HepG2 (cell line): ENCODE results near the gene NHP2. TPM values are rescaled to one million over a fixed set of nuclear protein-coding genes. Genes with fewer than 3 reads are reported as not detected.

Source experiments
- AGO1 ChIP-seq: fragments of 200-400 bp; formaldehyde crosslinking; IDR thresholded peaks from 2 replicates; pipeline ENCODE4 v1.6.1; 2017; ENCODE audit warnings: mild to moderate bottlenecking, low read depth, low read length, moderate library complexity; ENCODE audit not compliant: poor library complexity, severe bottlenecking
- ARHGAP35 ChIP-seq: sonication (generic); formaldehyde crosslinking; IDR thresholded peaks from 2 replicates; pipeline ENCODE4 v1.9.0; 2022; ENCODE audit warnings: mild to moderate bottlenecking, inconsistent platforms, moderate library complexity, missing genetic modification reagents, borderline replicate concordance
- ATRX ChIP-seq: sonication (generic); formaldehyde crosslinking; IDR thresholded peaks from 2 replicates; pipeline ENCODE4 v1.4.0; 2020; ENCODE audit warnings: missing genetic modification reagents, borderline replicate concordance
- GFI1 ChIP-seq: sonication (generic); formaldehyde crosslinking; IDR thresholded peaks from 2 replicates; pipeline ENCODE4 v1.5.0; 2020; ENCODE audit warnings: missing genetic modification reagents, mild to moderate bottlenecking, borderline replicate concordance
- GLI4 ChIP-seq: sonication (generic); formaldehyde crosslinking; IDR thresholded peaks from 2 replicates; pipeline ENCODE4 v1.5.1; 2020; ENCODE audit warnings: missing genetic modification reagents, mild to moderate bottlenecking, moderate library complexity, borderline replicate concordance
- GPN1 ChIP-seq: sonication (generic); formaldehyde crosslinking; IDR thresholded peaks from 2 replicates; pipeline ENCODE4 v1.5.1; 2020; ENCODE audit warnings: missing genetic modification reagents, borderline replicate concordance
- HDAC1 ChIP-seq: sonication (generic); formaldehyde crosslinking; IDR thresholded peaks from 2 replicates; pipeline ENCODE4 v1.5.1; 2020; ENCODE audit warnings: mild to moderate bottlenecking, missing genetic modification reagents
- HDAC6 ChIP-seq: fragments of 200-600 bp; sonication (generic); IDR thresholded peaks from 2 replicates; pipeline ENCODE4 v1.7.0; 2017; ENCODE audit warnings: mild to moderate bottlenecking, antibody characterized with exemption, low read length, low read depth
- ISL2 ChIP-seq: sonication (generic); formaldehyde crosslinking; IDR thresholded peaks from 2 replicates; pipeline ENCODE4 v1.5.0; 2020; ENCODE audit warnings: missing genetic modification reagents
- MEF2D ChIP-seq: sonication (generic); formaldehyde crosslinking; IDR thresholded peaks from 2 replicates; pipeline ENCODE4 v1.5.1; 2020; ENCODE audit warnings: mild to moderate bottlenecking, missing genetic modification reagents
- MEIS1 ChIP-seq: sonication (generic); formaldehyde crosslinking; IDR thresholded peaks from 2 replicates; pipeline ENCODE4 v1.9.0; 2021; ENCODE audit warnings: mild to moderate bottlenecking, missing genetic modification reagents, moderate library complexity, borderline replicate concordance
- NR2F2 ChIP-seq: IDR thresholded peaks from 2 replicates; pipeline ENCODE4 v1.6.1; 2012; ENCODE audit warnings: low read depth, inconsistent platforms, borderline replicate concordance
- PITX1 ChIP-seq: sonication (generic); formaldehyde crosslinking; IDR thresholded peaks from 2 replicates; pipeline ENCODE4 v1.5.1; 2020; ENCODE audit warnings: mild to moderate bottlenecking, missing genetic modification reagents
- SOX13 ChIP-seq, 3 experiments: fragments of 450-650 bp in 1 of 3; sonication (generic) in 1 of 3; formaldehyde crosslinking in 1 of 3; IDR thresholded peaks in 2 of 3; conservative IDR thresholded peaks in 1 of 3; 2 replicates each; pipeline versions ENCODE4 v1.5.0 to v1.6.1; 2016 to 2020; ENCODE audit warnings: antibody characterized with exemption in 1 of 3, mild to moderate bottlenecking in 1 of 3, missing compliant biosample characterization in 1 of 3, missing genetic modification reagents in 1 of 3, moderate library complexity in 1 of 3
- TMF1 ChIP-seq: sonication (generic); formaldehyde crosslinking; IDR thresholded peaks from 2 replicates; pipeline ENCODE4 v1.8.1; 2022; ENCODE audit warnings: low read depth, missing genetic modification reagents
- ZNF180 ChIP-seq: sonication (generic); formaldehyde crosslinking; IDR thresholded peaks from 2 replicates; pipeline ENCODE4 v1.4.0; 2020; ENCODE audit warnings: low read depth, missing genetic modification reagents, borderline replicate concordance
- ZNF33A ChIP-seq: sonication (generic); formaldehyde crosslinking; IDR thresholded peaks from 2 replicates; pipeline ENCODE4 v1.5.1; 2020; ENCODE audit warnings: missing genetic modification reagents, mild to moderate bottlenecking, moderate library complexity, borderline replicate concordance
- ZNF556 ChIP-seq: sonication (generic); formaldehyde crosslinking; IDR thresholded peaks from 2 replicates; pipeline ENCODE4 v1.4.0; 2020; ENCODE audit warnings: mild to moderate bottlenecking, missing genetic modification reagents, borderline replicate concordance
- ZNF567 ChIP-seq: sonication (generic); formaldehyde crosslinking; IDR thresholded peaks from 2 replicates; pipeline ENCODE4 v1.8.1; 2023; ENCODE audit warnings: mild to moderate bottlenecking, missing genetic modification reagents, borderline replicate concordance
- ZNF724P ChIP-seq: sonication (generic); formaldehyde crosslinking; IDR thresholded peaks from 2 replicates; pipeline ENCODE4 v1.8.0; 2022; ENCODE audit warnings: missing genetic modification reagents, borderline replicate concordance
- ZNF773 ChIP-seq: sonication (generic); formaldehyde crosslinking; IDR thresholded peaks from 2 replicates; pipeline ENCODE4 v1.4.0; 2020; ENCODE audit warnings: missing genetic modification reagents, borderline replicate concordance
- polyA plus RNA-seq, 8 experiments: library from polyadenylated mRNA; depleted of rRNA in 3 of 8; stranded (reverse) in 7 of 8; unstranded in 1 of 8; fragments of >200 nt; fragmentation: Illumina TruSeq in 4 of 8; extraction: Trizol in 4 of 8; gene quantifications; 2 replicates each; pipeline versions ENCODE4 v1.2.1 to v1.2.3, GENCODE V29; 2011 to 2016; ENCODE audit warnings: low read depth in 4 of 8, missing spikeins in 1 of 8, mixed read lengths in 1 of 8; ENCODE audit not compliant: insufficient read depth in 1 of 8
- total RNA-seq, 5 experiments: library from RNA; depleted of rRNA; stranded (reverse); fragments of >200 nt; fragmentation: Illumina TruSeq; extraction: Trizol; gene quantifications; 2 replicates each; pipeline ENCODE4 v1.2.3, GENCODE V29; 2016; ENCODE audit warnings: low read depth in 1 of 5
- TF ChIP-seq, protein P1 (sequence below): sonication (generic); formaldehyde crosslinking; IDR thresholded peaks from 2 replicates; pipeline ENCODE4 v1.4.0; 2020; ENCODE audit warnings: mild to moderate bottlenecking, missing genetic modification reagents
- TF ChIP-seq, protein P2 (sequence below): IDR thresholded peaks from 2 replicates; pipeline ENCODE4 v1.6.1; 2016; ENCODE audit warnings: missing genetic modification reagents, missing compliant biosample characterization
- TF ChIP-seq, protein P3 (sequence below): sonication (generic); formaldehyde crosslinking; IDR thresholded peaks from 2 replicates; pipeline ENCODE4 v1.5.1; 2020; ENCODE audit warnings: mild to moderate bottlenecking, missing genetic modification reagents, moderate library complexity
- TF ChIP-seq, protein P4 (sequence below): sonication (generic); formaldehyde crosslinking; conservative IDR thresholded peaks from 2 replicates; pipeline ENCODE4 v1.4.0; 2020; ENCODE audit warnings: missing genetic modification reagents

The NHP2 gene
- total and polyA plus RNA-seq, 2 of the 13 experiments (the other 11 are each of a cell fraction or from before 2014, with no cell fraction given) = 56.2 to 96.1 TPM

DNA sequence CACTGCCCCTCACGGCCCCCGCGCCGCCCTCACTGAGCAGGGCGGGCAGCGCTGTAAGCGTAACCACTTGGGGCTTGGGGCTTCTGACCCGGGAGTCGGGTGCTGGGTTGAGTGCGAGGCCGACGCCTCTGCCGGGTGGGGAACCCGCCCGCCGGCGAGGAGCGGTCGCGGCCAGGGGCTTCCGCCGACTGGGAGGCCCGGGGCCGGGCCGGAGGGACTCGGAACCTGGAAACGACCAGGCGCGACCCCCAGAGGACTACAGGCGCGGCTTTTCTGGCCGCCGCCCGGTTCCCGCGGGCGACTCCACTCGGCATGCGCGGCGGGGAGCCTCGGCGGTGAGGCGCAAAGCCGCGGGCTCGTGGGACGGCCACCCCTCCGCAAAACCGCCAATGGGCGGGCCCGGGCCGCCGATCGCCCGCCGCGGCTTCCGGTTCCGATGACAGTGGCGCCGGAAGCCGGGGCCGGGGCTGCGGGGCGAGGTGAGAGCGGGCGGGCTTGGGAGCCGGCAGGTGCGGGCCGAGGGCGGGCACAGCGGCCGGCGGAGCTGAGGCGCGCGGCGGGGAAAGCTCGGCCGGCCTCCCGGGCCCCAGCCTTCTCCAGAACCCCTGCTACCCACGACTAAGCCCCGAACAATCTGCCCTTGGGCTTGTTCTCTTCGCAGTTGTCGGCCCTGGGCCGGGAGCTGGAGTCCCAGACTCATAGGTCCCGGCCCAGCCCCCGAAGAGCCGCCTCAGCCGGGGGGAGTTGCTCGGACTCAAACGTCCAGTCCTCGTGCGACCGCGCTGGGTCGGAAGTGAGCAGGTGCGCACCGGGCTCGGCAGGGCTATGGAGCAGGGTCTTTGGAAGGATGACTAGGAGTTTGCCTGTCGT, 22.9 kb downstream of the NHP2 start, which contains the start of gene RMND5B (continued):
- TF ChIP-seq GPN1 (CRISPR knock-in tag) = no peak
- TF ChIP-seq HDAC6 = no peak
- TF ChIP-seq ZNF724P = no peak
- TF ChIP-seq ZNF33A (CRISPR knock-in tag) = 0 out of 2 replicates have a peak, but pooled peaks have one; percentile 9
- TF ChIP-seq ATRX (CRISPR knock-in tag) = no peak
- TF ChIP-seq, protein P1, sequence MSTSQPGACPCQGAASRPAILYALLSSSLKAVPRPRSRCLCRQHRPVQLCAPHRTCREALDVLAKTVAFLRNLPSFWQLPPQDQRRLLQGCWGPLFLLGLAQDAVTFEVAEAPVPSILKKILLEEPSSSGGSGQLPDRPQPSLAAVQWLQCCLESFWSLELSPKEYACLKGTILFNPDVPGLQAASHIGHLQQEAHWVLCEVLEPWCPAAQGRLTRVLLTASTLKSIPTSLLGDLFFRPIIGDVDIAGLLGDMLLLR = peak; percentile 25; the same call in 1 of the 2 replicates
- no peak for TF ChIP-seq GLI4 (CRISPR knock-in tag)
- TF ChIP-seq TMF1 (CRISPR knock-in tag) = no peak; the same call in 1 of the 2 replicates
- no peak for TF ChIP-seq ZNF773
- TF ChIP-seq, protein P2, sequence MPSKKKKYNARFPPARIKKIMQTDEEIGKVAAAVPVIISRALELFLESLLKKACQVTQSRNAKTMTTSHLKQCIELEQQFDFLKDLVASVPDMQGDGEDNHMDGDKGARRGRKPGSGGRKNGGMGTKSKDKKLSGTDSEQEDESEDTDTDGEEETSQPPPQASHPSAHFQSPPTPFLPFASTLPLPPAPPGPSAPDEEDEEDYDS (CRISPR knock-in tag) = peak; percentile 21; the same call in 1 of the 2 replicates
- peak; percentile 82 for TF ChIP-seq HDAC1
- no peak; the same call in 1 of the 2 replicates for TF ChIP-seq NR2F2
- no peak for TF ChIP-seq SOX13 (IDR thresholded peaks at IDR 0.05)
- TF ChIP-seq SOX13 (CRISPR knock-in tag; conservative IDR thresholded peaks at IDR 0.05 in 1 of 2, IDR thresholded peaks at IDR 0.05 in 1 of 2) = no peak; a peak in 1 of 4 replicates
- no peak for TF ChIP-seq GFI1
- TF ChIP-seq, protein P3, sequence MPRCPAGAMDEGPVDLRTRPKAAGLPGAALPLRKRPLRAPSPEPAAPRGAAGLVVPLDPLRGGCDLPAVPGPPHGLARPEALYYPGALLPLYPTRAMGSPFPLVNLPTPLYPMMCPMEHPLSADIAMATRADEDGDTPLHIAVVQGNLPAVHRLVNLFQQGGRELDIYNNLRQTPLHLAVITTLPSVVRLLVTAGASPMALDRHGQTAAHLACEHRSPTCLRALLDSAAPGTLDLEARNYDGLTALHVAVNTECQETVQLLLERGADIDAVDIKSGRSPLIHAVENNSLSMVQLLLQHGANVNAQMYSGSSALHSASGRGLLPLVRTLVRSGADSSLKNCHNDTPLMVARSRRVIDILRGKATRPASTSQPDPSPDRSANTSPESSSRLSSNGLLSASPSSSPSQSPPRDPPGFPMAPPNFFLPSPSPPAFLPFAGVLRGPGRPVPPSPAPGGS (CRISPR knock-in tag) = peak; percentile 22; the same call in 1 of the 2 replicates
- no peak for TF ChIP-seq MEF2D (CRISPR knock-in tag)
- TF ChIP-seq, protein P4, sequence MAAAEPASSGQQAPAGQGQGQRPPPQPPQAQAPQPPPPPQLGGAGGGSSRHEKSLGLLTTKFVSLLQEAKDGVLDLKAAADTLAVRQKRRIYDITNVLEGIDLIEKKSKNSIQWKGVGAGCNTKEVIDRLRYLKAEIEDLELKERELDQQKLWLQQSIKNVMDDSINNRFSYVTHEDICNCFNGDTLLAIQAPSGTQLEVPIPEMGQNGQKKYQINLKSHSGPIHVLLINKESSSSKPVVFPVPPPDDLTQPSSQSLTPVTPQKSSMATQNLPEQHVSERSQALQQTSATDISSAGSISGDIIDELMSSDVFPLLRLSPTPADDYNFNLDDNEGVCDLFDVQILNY (CRISPR knock-in tag) = 0 out of 2 replicates have a peak, but pooled peaks have one; percentile 57
- no peak for TF ChIP-seq PITX1 (CRISPR knock-in tag)
- 0 out of 2 replicates have a peak, but pooled peaks have one; percentile 20 for TF ChIP-seq ZNF567 (CRISPR knock-in tag)
- TF ChIP-seq ARHGAP35 (CRISPR knock-in tag) = no peak
- TF ChIP-seq ZNF556 (CRISPR knock-in tag) = no peak; the same call in 1 of the 2 replicates
- TF ChIP-seq MEIS1 (CRISPR knock-in tag) = no peak
- no peak; the same call in 1 of the 2 replicates for TF ChIP-seq ISL2 (CRISPR knock-in tag)
- TF ChIP-seq ZNF180 (CRISPR knock-in tag) = no peak
- TF ChIP-seq AGO1 = peak; percentile 56
